Measurements from ENCODE around the gene LINC00632.

LINC00632 gene

GRCh38 chrX:140764401-140764919, 54.9 kb downstream of the LINC00632 start:
- no peak for DNase-seq (ENCODE audit: low read depth)
- no peak for TF ChIP-seq CTCF (conservative IDR thresholded peaks at IDR 0.05; ENCODE audit: low read depth, low read length)
- H3K4me3 ChIP-seq (ENCODE audit: low read length) = peak overlapping the region; percentile 59

DNA sequence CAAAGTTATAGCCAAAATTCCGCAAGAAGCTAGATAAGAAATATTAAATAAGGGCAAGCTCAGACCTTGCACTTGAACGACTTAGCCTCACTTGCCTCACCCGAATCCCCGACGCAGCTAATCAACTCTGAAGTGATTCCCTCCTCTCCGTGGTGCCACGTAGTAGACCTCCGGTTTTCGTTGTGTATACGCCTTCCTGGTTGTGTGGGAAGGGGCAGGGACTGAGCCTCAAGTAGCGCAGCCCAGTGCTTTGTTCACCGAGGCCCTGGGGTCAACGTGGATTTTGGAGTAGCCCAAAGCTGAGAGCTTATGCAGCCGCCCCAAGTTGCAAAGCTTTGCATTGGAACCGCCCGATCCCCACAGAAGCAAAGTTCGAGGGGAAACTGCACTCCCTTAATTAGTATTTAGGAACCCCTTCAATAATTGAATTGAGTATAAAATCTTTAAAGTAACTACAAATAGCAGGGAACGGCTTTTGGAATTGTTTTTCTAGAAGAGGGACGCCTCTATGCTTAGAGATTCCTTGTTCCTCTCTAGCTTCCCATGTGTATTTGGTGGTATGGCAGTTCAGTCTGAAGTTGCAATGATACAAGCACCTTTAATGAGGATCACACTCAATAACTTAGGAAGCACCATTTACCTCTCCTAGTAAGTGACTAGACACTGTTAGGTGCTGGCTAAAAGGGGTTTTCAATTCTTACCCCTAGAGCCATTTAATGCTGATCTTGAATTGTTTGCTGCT, 55.7 kb downstream of the LINC00632 start:
- H3K4me3 ChIP-seq (ENCODE audit: low read length) = peak overlapping the region; percentile 59
- DNase-seq (ENCODE audit: low read depth) = no peak
- no peak for TF ChIP-seq CTCF (conservative IDR thresholded peaks at IDR 0.05; ENCODE audit: low read depth, low read length)

GRCh38 chrX:140766024-140766611, 56.6 kb downstream of the LINC00632 start:
- H3K4me3 ChIP-seq (ENCODE audit: low read length) = peak overlapping the region; percentile 59

DNA sequence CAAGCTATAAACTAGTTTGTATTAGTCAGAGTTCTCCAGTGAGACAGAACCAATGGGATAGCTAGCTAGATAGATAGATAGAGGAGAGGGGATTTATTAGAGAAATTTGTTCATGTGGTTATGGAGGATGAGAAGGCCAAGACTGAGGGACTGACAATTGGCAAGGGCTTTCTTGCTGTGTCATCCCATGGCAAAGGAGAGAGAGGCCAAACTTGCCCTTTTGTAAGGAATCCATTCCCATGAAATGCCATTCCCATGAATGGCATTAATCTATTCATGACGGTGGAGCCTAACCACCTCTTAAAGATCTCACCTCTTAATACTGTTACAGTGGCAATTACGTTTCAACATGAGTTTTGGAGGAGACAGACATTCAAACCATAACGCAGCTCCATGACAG, 58.1 kb downstream of the LINC00632 start:
- no peak for TF ChIP-seq CTCF (conservative IDR thresholded peaks at IDR 0.05; ENCODE audit: low read depth, low read length)
- H3K4me3 ChIP-seq (ENCODE audit: low read length) = no peak overlapping the region
- no peak for DNase-seq (ENCODE audit: low read depth)

More at GRCh38 chrX:140766024-140766611, 56.6 kb downstream of the LINC00632 start:
- DNase-seq (ENCODE audit: low read depth) = no peak
- TF ChIP-seq CTCF (conservative IDR thresholded peaks at IDR 0.05; ENCODE audit: low read depth, low read length) = peak; percentile 83

DNA sequence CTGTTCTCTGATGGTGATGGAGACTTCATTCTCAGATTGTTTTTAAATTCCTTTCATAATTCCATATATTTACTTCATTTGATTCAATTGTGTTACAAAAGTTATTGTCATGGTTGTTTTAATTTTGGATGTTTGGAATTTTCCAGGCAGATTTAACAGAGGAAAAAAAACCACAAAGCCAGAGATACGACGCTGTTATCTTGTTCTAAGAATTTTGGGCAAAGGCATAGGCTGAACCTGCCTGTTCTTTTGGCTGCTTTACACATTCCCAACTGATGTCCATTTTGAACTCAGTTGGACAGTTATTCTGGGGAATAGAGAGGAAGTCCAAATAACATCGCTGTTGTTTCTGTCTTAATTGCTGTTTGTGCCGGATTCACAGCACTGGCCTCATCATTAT, 65.7 kb downstream of the LINC00632 start:
- DNase-seq (ENCODE audit: low read depth) = no peak
- TF ChIP-seq CTCF (conservative IDR thresholded peaks at IDR 0.05; ENCODE audit: low read depth, low read length) = no peak
- no peak overlapping the region for H3K4me3 ChIP-seq (ENCODE audit: low read length)

DNA sequence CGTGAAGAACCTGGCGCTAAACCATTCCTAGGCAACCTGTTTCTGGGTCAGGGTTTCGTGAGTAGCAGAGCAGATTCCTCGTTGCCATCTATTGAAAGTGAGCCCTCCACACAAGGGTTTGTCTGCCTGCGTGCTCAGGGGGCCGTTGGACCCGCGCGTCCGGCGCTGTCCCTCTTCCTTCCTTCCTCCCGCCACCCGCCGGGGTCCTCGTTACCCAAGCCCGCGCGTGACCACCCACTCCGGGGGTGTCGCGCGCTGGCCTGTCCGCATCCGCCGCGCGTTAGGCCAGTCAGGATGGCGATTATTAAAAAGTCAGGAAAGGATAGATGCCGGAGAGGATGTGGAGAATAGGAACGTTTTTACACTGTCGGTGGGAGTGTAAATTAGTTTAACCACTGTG, 66.8 kb downstream of the LINC00632 start:
- TF ChIP-seq CTCF (conservative IDR thresholded peaks at IDR 0.05; ENCODE audit: low read depth, low read length) = no peak

DNA sequence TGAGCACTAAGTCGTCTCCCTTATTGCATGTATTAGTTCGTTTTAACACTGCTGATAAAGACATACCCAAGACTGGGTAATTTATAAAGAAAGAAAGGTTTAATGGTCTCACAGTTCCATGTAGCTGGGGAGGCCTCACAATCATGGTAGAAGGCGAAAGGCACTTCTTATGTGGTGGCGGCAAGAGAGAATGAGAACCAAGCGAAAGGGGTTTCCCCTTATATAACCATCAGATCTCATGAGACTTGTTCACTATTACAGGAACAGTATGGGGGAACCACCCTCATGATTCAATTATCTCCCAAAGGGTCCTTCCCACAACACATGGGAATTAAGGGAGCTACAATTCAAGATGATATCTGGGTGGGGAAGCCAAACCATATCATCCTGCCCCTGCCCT, 85.1 kb downstream of the LINC00632 start:
- TF ChIP-seq CTCF (conservative IDR thresholded peaks at IDR 0.05; ENCODE audit: low read depth, low read length) = no peak
- H3K4me3 ChIP-seq (ENCODE audit: low read length) = no peak overlapping the region
- DNase-seq (ENCODE audit: low read depth) = no peak

More for the DNA sequence above, 66.8 kb downstream of the LINC00632 start:
- no peak overlapping the region for H3K4me3 ChIP-seq (ENCODE audit: low read length)
- no peak for DNase-seq (ENCODE audit: low read depth)

Data from retinal pigment epithelial cell (primary cell).